ENCODE results near the gene TUBA8.

The TUBA8 gene

DNA sequence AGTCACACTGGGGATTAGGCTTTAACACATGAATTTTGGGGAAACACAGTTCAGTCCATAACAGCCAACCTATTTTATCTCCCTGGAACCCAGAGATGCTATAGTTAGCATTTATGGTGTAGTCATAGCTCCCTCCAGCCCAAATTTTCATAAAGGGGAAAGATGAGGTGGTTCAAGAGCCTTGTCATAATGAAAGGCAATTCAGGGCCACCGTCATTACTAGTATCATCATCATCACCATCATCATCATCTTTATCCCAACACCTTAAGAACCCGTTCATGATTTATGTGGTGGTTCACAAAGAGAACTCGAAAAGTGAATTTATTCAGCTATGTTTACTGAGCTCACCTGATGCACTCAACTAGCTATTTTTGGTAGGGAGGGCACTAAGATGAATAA is 2.4 kb upstream of the TUBA8 start:
- Histone ChIP-seq H3K4me2 (ENCODE audit: low read length) (no peak overlapping the region), H3K4me3 (ENCODE audit: low read depth, low read length, poor library complexity, severe bottlenecking) (no peak overlapping the region), H3F3A (ENCODE audit: insufficient read depth, low read length) (no peaks in the 10 kb centered on the region), H3K9me2 (ENCODE audit: low read depth, low read length) (no peaks in the 10 kb centered on the region), H3K27ac (ENCODE audit: low read depth, low read length, poor library complexity, severe bottlenecking) (no peak overlapping the region), H3K79me2 (ENCODE audit: insufficient read depth, low read length) (no peaks in the 10 kb centered on the region), H2AFZ (ENCODE audit: low read length) (no peak overlapping the region), H4K20me1 (ENCODE audit: insufficient read depth, low read length) (no peaks in the 10 kb centered on the region), H3K27me3 (ENCODE audit: insufficient read depth, low read length) (no peaks in the 10 kb centered on the region; the same call in 1 of the 2 replicates), H3K9me3 (ENCODE audit: low read length) (no peaks in the 10 kb centered on the region), H3K9ac (ENCODE audit: low read length) (no peak overlapping the region), H3K36me3 (ENCODE audit: insufficient read depth, low read length) (peaks cover 5% of the 10 kb centered on the region; the same call in 1 of the 2 replicates), H3K4me1 (ENCODE audit: insufficient read depth, low read length, severe bottlenecking) (peaks cover 8% of the 10 kb centered on the region)
- TF ChIP-seq, protein P1, sequence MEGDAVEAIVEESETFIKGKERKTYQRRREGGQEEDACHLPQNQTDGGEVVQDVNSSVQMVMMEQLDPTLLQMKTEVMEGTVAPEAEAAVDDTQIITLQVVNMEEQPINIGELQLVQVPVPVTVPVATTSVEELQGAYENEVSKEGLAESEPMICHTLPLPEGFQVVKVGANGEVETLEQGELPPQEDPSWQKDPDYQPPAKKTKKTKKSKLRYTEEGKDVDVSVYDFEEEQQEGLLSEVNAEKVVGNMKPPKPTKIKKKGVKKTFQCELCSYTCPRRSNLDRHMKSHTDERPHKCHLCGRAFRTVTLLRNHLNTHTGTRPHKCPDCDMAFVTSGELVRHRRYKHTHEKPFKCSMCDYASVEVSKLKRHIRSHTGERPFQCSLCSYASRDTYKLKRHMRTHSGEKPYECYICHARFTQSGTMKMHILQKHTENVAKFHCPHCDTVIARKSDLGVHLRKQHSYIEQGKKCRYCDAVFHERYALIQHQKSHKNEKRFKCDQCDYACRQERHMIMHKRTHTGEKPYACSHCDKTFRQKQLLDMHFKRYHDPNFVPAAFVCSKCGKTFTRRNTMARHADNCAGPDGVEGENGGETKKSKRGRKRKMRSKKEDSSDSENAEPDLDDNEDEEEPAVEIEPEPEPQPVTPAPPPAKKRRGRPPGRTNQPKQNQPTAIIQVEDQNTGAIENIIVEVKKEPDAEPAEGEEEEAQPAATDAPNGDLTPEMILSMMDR (IDR thresholded peaks at IDR 0.05; ENCODE audit: low read length): no peak
- TF ChIP-seq EZH2 (IDR thresholded peaks at IDR 0.05; ENCODE audit: borderline replicate concordance, low read length): no peak

DNA sequence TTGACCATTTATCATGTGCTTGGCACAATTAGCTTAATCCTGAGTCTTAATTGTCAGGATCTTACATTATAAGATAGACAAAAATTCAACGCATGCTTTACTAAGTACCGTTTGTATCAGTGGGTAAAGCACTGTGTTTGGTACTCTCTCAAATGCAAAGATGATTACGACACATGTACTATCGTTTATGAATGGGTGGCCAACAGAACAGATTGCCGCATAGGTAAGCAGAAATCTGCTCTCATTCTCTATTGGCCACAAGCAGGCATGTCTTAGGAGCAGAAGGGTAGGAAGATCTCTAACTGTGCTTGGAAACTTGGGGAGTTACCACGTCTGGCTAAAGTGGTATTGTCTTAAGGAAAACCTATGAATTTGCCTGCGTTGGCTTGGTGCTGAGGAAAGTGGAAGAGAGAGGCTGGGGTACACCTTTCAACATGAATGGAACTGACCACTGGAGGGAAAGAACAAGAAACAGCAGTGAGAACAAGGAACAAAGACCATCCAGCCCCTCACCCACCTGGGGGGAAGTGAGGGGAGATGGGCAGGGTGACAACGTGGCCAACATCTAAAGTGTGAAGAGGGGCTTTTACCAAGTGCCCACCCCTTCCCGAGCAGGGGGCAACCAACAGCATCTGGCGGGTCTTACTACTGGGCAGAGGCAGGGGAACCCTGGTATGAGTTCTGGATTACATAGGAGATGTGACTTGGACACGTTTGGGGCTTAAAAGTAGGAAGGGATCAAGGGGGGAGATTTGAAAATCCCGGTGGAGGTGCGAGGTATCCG is 1.0 kb upstream of the TUBA8 start:
- TF ChIP-seq, protein P1 (IDR thresholded peaks at IDR 0.05; ENCODE audit: low read length): no peak
- TF ChIP-seq EZH2 (IDR thresholded peaks at IDR 0.05; ENCODE audit: borderline replicate concordance, low read length): no peak
- H3K4me3 ChIP-seq (ENCODE audit: low read depth, low read length, poor library complexity, severe bottlenecking): no peak overlapping the region
- H3K9ac ChIP-seq (ENCODE audit: low read length): no peak overlapping the region
- H3K4me2 ChIP-seq (ENCODE audit: low read length): peak overlapping the region; percentile 24; the same call in 1 of the 2 replicates
- H3K9me2 ChIP-seq (ENCODE audit: low read depth, low read length): no peaks in the 10 kb centered on the region
- no peak overlapping the region for H2AFZ ChIP-seq (ENCODE audit: low read length)
- no peaks in the 10 kb centered on the region for H3K79me2 ChIP-seq (ENCODE audit: insufficient read depth, low read length)
- no peaks in the 10 kb centered on the region for H4K20me1 ChIP-seq (ENCODE audit: insufficient read depth, low read length)
- H3F3A ChIP-seq (ENCODE audit: insufficient read depth, low read length): no peaks in the 10 kb centered on the region
- peaks cover 5% of the 10 kb centered on the region; the same call in 1 of the 2 replicates for H3K36me3 ChIP-seq (ENCODE audit: insufficient read depth, low read length)
- H3K4me1 ChIP-seq (ENCODE audit: insufficient read depth, low read length, severe bottlenecking): peaks cover 8% of the 10 kb centered on the region
- H3K27me3 ChIP-seq (ENCODE audit: insufficient read depth, low read length): no peaks in the 10 kb centered on the region; the same call in 1 of the 2 replicates
- H3K27ac ChIP-seq (ENCODE audit: low read depth, low read length, poor library complexity, severe bottlenecking): no peak overlapping the region
- H3K9me3 ChIP-seq (ENCODE audit: low read length): no peaks in the 10 kb centered on the region

DNA sequence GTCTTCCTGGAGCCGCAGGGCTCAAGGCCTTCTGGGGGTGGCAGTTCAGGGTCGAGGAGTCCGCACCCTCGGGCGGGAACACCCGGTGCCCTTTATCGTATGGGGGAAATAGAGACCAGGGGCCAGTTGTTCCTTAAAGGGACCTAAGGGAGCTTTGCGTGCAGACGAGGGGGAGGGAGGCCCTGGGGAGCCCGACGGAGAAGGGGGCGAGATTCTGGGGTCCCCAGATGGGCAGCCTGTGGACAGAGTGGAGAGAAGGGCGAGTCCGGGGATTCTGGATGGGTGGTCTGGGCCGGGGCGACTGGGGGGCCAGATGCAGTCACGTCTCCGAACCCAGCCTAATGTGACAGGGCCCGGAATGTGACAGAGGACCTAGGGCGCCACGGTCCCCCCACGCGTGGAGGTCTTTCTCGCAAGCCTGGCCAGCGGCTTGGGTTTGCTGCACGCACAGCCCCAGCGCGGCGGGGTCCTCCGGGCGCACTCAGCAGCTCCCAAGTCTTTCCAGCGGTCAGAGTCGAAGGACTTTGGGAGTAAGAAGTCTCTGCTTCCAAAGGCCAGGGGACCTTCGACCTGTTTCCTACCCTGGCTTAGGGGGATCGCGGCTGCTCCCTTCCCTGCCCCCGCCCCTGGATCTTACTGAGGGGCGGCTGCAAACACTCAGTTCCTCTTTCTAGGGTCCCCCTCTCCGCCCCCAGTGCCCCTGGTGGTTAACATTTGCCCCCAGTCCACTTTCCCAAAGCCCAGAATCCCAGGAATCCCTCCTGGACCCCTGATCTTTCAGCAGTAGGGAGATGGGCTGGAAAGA is 547 bp downstream of the TUBA8 start:
- TF ChIP-seq EZH2 (IDR thresholded peaks at IDR 0.05; ENCODE audit: borderline replicate concordance, low read length): no peak
- TF ChIP-seq, protein P1 (IDR thresholded peaks at IDR 0.05; ENCODE audit: low read length): no peak

More for the DNA sequence above, 547 bp downstream of the TUBA8 start:
- peaks cover 3% of the 10 kb centered on the region; the same call in 1 of the 2 replicates for H3K27me3 ChIP-seq (ENCODE audit: insufficient read depth, low read length)
- no peak overlapping the region for H3K9ac ChIP-seq (ENCODE audit: low read length)
- H3F3A ChIP-seq (ENCODE audit: insufficient read depth, low read length): no peaks in the 10 kb centered on the region
- no peaks in the 10 kb centered on the region; the same call in 1 of the 2 replicates for H3K36me3 ChIP-seq (ENCODE audit: insufficient read depth, low read length)
- H3K9me3 ChIP-seq (ENCODE audit: low read length): no peaks in the 10 kb centered on the region
- peak overlapping the region; percentile 24; the same call in 1 of the 2 replicates for H3K4me2 ChIP-seq (ENCODE audit: low read length)
- H4K20me1 ChIP-seq (ENCODE audit: insufficient read depth, low read length): no peaks in the 10 kb centered on the region
- peaks cover 8% of the 10 kb centered on the region for H3K4me1 ChIP-seq (ENCODE audit: insufficient read depth, low read length, severe bottlenecking)
- no peak overlapping the region for H3K27ac ChIP-seq (ENCODE audit: low read depth, low read length, poor library complexity, severe bottlenecking)
- no peak overlapping the region for H3K4me3 ChIP-seq (ENCODE audit: low read depth, low read length, poor library complexity, severe bottlenecking)
- no peak overlapping the region for H2AFZ ChIP-seq (ENCODE audit: low read length)
- no peaks in the 10 kb centered on the region for H3K79me2 ChIP-seq (ENCODE audit: insufficient read depth, low read length)
- no peaks in the 10 kb centered on the region for H3K9me2 ChIP-seq (ENCODE audit: low read depth, low read length)
